ENCODE measurements around the gene MACROD2. TPM values are rescaled to one million over a fixed set of nuclear protein-coding genes. Genes with fewer than 3 reads are reported as not detected.

Gene MACROD2
- total RNA-seq, 1 experiment from 2014 or later = 1.4 TPM

DNA sequence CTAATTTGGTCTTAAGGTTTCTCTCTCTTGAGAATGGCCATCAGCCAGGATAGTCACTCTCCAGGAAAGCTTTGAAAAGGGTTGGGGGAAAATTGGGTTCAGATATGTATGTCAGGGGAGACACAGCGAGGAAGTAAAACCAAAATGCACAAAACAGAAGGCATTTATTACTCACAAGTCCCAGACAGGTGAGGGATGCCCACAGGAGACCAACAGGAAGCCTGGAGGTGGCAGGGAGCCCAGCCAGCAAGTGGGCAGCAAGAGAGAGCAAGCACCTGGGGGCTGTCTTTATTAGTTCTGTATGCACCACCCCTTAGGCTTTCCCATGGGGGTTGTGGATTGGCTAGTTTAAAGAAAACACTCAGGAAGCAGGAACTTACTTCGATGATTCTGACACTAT is 1870.2 kb downstream of the MACROD2 start:
- Histone ChIP-seq H3K27me3 (replicated peaks; ENCODE audit: insufficient read depth, low read depth, low read length, poor library complexity) (no peaks in the 10 kb centered on the region), H3K4me3 (ENCODE audit: low read depth, low read length, poor library complexity, severe bottlenecking) (no peak overlapping the region), H3K27ac (ENCODE audit: low read depth, low read length, poor library complexity, severe bottlenecking) (no peak overlapping the region), H3K36me3 (ENCODE audit: insufficient read depth, low read length, poor library complexity, severe bottlenecking) (no peaks in the 10 kb centered on the region), H3K4me1 (ENCODE audit: insufficient read depth, low read length, poor library complexity, severe bottlenecking) (no peaks in the 10 kb centered on the region), H3K9me3 (ENCODE audit: low read depth, low read length, poor library complexity, severe bottlenecking) (peaks cover 18% of the 10 kb centered on the region)
- ChIA-PET POLR2A (ENCODE audit: low non-redundant PET) (no interaction called here), CTCF (no interaction called here)
- TF ChIP-seq, protein P1, sequence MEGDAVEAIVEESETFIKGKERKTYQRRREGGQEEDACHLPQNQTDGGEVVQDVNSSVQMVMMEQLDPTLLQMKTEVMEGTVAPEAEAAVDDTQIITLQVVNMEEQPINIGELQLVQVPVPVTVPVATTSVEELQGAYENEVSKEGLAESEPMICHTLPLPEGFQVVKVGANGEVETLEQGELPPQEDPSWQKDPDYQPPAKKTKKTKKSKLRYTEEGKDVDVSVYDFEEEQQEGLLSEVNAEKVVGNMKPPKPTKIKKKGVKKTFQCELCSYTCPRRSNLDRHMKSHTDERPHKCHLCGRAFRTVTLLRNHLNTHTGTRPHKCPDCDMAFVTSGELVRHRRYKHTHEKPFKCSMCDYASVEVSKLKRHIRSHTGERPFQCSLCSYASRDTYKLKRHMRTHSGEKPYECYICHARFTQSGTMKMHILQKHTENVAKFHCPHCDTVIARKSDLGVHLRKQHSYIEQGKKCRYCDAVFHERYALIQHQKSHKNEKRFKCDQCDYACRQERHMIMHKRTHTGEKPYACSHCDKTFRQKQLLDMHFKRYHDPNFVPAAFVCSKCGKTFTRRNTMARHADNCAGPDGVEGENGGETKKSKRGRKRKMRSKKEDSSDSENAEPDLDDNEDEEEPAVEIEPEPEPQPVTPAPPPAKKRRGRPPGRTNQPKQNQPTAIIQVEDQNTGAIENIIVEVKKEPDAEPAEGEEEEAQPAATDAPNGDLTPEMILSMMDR (conservative IDR thresholded peaks at IDR 0.05; ENCODE audit: low read depth, low read length) = no peak
- TF ChIP-seq EZH2 (IDR thresholded peaks at IDR 0.05; ENCODE audit: borderline replicate concordance, low read depth, low read length, poor library complexity, severe bottlenecking) = no peak
- BruUV-seq (replicated peaks) = no TSS peak
- intact Hi-C loops (cut with micrococcal nuclease; ENCODE audit: unreplicated experiment) = no loop called here
- no peak for DNase-seq (ENCODE audit: low spot score)

DNA sequence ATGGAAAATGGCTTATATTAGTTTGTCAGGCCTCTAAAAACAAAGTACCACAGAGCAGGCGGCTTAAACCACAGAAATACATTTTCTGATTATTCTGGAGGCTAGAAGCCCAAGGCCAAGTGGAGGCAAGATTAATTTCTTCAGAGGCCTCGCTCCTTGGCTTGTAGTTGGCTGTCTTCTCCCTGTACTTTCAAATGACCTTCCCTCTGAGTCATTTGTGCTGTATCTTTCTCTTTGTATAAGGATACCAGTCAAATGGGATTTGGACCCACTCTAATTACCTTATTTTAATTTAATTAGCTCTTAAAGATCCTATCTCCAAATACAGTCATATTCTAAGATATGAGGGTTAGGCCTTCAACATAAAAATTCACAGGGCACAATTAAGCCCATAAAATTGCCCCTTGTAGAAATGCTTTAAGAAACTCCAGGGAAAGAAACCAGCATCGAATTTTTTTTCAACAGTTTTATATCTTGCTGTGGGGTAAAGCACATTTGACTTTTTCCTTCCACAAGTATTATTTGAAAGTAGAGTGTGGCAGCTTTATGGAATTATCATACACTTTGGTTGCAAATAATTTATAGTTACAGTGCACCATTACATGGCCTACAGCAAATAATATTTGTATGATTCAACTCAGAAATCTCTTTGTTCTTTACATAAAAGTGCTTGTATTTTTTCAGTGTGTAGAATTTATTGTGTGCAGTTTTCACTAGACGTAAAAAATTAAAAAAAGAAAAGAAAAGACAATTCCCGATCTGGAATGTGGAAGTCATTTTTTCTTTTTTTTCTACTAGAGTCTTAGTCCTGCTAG is 1871.8 kb downstream of the MACROD2 start:
- ChIA-PET CTCF (no interaction called here), POLR2A (ENCODE audit: low non-redundant PET) (no interaction called here)
- Histone ChIP-seq H3K36me3 (ENCODE audit: insufficient read depth, low read length, poor library complexity, severe bottlenecking) (no peaks in the 10 kb centered on the region), H3K4me1 (ENCODE audit: insufficient read depth, low read length, poor library complexity, severe bottlenecking) (no peaks in the 10 kb centered on the region), H3K27ac (ENCODE audit: low read depth, low read length, poor library complexity, severe bottlenecking) (no peak overlapping the region), H3K9me3 (ENCODE audit: low read depth, low read length, poor library complexity, severe bottlenecking) (peaks cover 18% of the 10 kb centered on the region), H3K27me3 (replicated peaks; ENCODE audit: insufficient read depth, low read depth, low read length, poor library complexity) (no peaks in the 10 kb centered on the region), H3K4me3 (ENCODE audit: low read depth, low read length, poor library complexity, severe bottlenecking) (no peak overlapping the region)
- intact Hi-C loops (cut with micrococcal nuclease; ENCODE audit: unreplicated experiment) = no loop called here
- TF ChIP-seq, protein P1 (conservative IDR thresholded peaks at IDR 0.05; ENCODE audit: low read depth, low read length) = no peak
- no peak for TF ChIP-seq EZH2 (IDR thresholded peaks at IDR 0.05; ENCODE audit: borderline replicate concordance, low read depth, low read length, poor library complexity, severe bottlenecking)
- DNase-seq (ENCODE audit: low spot score) = no peak
- no TSS peak for BruUV-seq (replicated peaks)

DNA sequence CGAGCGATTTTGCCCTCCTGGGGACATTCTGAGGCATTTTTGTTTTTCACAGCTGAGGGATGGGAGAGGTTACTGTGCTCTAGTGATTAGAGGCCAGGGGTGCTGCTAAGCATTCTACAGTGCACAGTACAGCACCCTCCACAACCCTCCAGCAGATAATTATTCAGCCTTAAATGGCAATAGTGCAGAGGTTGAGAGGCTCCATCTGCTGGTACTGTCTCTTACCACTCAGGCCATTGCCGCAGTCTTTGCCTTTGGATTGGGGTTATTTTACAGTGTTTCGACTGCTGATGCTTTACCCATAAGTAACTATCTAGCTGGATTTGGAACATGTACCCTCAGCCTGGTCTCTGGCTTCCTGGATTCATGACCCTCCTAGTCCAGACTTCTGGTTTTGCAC is 1872.6 kb downstream of the MACROD2 start:
- H3K4me1 ChIP-seq (ENCODE audit: insufficient read depth, low read length, poor library complexity, severe bottlenecking) = no peaks in the 10 kb centered on the region
- DNase-seq (ENCODE audit: low spot score) = no peak
- peaks cover 13% of the 10 kb centered on the region for H3K9me3 ChIP-seq (ENCODE audit: low read depth, low read length, poor library complexity, severe bottlenecking)
- no peak overlapping the region for H3K27ac ChIP-seq (ENCODE audit: low read depth, low read length, poor library complexity, severe bottlenecking)
- H3K4me3 ChIP-seq (ENCODE audit: low read depth, low read length, poor library complexity, severe bottlenecking) = no peak overlapping the region
- CTCF ChIA-PET = no interaction called here
- H3K27me3 ChIP-seq (replicated peaks; ENCODE audit: insufficient read depth, low read depth, low read length, poor library complexity) = no peaks in the 10 kb centered on the region
- intact Hi-C loops (cut with micrococcal nuclease; ENCODE audit: unreplicated experiment) = no loop called here
- no TSS peak for BruUV-seq (replicated peaks)
- H3K36me3 ChIP-seq (ENCODE audit: insufficient read depth, low read length, poor library complexity, severe bottlenecking) = no peaks in the 10 kb centered on the region
- POLR2A ChIA-PET (ENCODE audit: low non-redundant PET) = no interaction called here
- no peak for TF ChIP-seq EZH2 (IDR thresholded peaks at IDR 0.05; ENCODE audit: borderline replicate concordance, low read depth, low read length, poor library complexity, severe bottlenecking)
- TF ChIP-seq, protein P1 (conservative IDR thresholded peaks at IDR 0.05; ENCODE audit: low read depth, low read length) = no peak
